Measurements from ENCODE around the gene SBF2.

DNA sequence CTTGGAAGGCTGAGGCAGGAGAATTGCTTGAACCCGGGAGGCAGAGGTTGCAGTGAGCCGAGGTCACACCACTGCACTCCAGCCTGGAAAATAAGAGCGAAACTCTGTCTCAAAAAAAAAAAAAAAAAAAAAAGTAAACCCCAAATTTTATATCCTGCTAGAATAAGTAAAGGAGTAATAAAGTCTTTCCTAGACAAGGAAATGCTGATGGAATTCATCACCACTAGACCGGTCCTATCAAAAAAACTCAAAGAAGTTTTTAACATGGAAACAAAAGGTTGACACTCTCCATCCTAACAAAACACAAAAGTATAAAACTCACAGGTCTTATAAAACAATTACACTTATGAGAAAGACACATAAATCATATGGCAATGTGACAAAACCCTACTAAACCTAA lies 213.9 kb downstream of the SBF2 start:
- TF ChIP-seq EP300 (IDR thresholded peaks at IDR 0.05) (no peak), CTCF (IDR thresholded peaks at IDR 0.05) (no peak), POLR2AphosphoS5 (IDR thresholded peaks at IDR 0.05) (no peak)
